C4-2B (cell line): Measurements from ENCODE around the gene LGALS9.

Experiments
- CTCF ChIP-seq: fragments of 450-650 bp; conservative IDR thresholded peaks from 2 replicates; pipeline ENCODE4 v1.5.1; 2017; ENCODE audit warnings: mild to moderate bottlenecking
- ZFX ChIP-seq: fragments of 450-650 bp; IDR thresholded peaks from 2 replicates; pipeline ENCODE4 v1.6.1; 2017

GRCh38 chr17:27667656-27668487 is 36.9 kb downstream of the LGALS9 start:
- TF ChIP-seq CTCF: no peak
- no peak for TF ChIP-seq ZFX
